Measurements from ENCODE around the gene RBM4. TPM values are rescaled to one million over a fixed set of nuclear protein-coding genes. Genes with fewer than 3 reads are reported as not detected.

RBM4 gene
- total RNA-seq, 1 experiment from 2014 or later, result 144 TPM

DNA sequence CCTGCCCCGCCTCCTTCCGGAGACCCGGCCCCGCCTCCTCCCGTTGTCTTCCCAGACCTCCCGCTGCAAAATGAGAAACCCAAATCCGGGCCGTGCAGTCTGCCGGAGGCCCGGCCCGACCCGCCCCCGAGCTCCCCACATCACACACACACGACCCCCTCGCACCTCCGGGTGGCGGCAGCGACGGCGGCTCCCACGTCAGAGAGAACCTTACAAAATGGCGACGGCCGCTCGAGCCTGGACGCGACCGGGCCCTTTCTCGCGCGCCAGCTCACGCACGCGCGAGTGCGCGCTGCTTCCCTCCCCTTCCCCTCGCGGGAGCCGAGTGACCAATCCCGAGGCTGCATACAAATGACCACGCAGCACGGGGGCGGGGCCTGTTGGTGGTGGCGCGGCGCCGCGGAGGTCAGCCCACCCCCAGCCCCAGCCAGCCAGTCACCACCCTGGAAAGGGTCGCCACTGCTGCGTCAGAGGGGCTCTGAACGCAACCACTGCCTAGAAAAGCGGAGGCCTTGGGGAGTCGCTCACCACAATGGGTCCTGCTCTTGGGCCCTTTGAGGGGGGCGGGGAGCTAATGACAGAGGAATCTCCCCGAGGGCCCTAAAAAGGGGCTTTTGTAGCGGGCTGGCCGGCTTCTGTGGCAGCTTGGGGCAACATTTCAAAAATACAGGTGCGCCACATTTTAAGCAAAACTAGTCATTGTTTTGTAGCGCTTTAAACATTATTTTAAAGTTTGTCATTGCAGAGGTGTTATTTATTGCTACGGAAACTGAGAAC is 39.3 kb downstream of the RBM4 start, which contains the start of gene RBM4B:
Gene RBM4B, minus strand, starts transcription at position 289 of the 777 bp plus-strand sequence. CDS start 808 bp downstream, outside the sequence.
- CTCF ChIA-PET, result interaction anchor here (0.6 to 2.1 kb wide), 17 partner anchors 39 to 292 kb away, joined by 3 to 12 read pairs (median 6); partner anchors contain the start of genes ACTN3, DPP3, MRPL11 and RBM4
- TF ChIP-seq, protein P1, sequence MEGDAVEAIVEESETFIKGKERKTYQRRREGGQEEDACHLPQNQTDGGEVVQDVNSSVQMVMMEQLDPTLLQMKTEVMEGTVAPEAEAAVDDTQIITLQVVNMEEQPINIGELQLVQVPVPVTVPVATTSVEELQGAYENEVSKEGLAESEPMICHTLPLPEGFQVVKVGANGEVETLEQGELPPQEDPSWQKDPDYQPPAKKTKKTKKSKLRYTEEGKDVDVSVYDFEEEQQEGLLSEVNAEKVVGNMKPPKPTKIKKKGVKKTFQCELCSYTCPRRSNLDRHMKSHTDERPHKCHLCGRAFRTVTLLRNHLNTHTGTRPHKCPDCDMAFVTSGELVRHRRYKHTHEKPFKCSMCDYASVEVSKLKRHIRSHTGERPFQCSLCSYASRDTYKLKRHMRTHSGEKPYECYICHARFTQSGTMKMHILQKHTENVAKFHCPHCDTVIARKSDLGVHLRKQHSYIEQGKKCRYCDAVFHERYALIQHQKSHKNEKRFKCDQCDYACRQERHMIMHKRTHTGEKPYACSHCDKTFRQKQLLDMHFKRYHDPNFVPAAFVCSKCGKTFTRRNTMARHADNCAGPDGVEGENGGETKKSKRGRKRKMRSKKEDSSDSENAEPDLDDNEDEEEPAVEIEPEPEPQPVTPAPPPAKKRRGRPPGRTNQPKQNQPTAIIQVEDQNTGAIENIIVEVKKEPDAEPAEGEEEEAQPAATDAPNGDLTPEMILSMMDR (IDR thresholded peaks at IDR 0.05; ENCODE audit: unreplicated experiment), result no peak
- Mint-ChIP-seq H3K27ac (ENCODE audit: unreplicated experiment) (peak within 1 kb of the TSS; percentile 93), H3K27me3 (ENCODE audit: unreplicated experiment) (no peaks in the 10 kb centered on the region), H3K4me1 (ENCODE audit: low read depth, unreplicated experiment) (peaks cover 25% of the 10 kb centered on the region), H3K4me3 (ENCODE audit: low read depth, unreplicated experiment) (peak within 1 kb of the TSS; percentile 99), H3K9me3 (ENCODE audit: low read depth, unreplicated experiment) (no peaks in the 10 kb centered on the region), H3K36me3 (ENCODE audit: insufficient read depth, unreplicated experiment) (peaks cover 39% of the 10 kb centered on the region)
- peak; percentile 97 for DNase-seq
- intact Hi-C loops (cut with micrococcal nuclease; ENCODE audit: unreplicated experiment), result loop anchor here (5.0 kb wide), 1 partner anchor 100 kb away; no protein-coding TSS in a partner anchor
- no TSS peak for BruUV-seq (replicated peaks)

DNA sequence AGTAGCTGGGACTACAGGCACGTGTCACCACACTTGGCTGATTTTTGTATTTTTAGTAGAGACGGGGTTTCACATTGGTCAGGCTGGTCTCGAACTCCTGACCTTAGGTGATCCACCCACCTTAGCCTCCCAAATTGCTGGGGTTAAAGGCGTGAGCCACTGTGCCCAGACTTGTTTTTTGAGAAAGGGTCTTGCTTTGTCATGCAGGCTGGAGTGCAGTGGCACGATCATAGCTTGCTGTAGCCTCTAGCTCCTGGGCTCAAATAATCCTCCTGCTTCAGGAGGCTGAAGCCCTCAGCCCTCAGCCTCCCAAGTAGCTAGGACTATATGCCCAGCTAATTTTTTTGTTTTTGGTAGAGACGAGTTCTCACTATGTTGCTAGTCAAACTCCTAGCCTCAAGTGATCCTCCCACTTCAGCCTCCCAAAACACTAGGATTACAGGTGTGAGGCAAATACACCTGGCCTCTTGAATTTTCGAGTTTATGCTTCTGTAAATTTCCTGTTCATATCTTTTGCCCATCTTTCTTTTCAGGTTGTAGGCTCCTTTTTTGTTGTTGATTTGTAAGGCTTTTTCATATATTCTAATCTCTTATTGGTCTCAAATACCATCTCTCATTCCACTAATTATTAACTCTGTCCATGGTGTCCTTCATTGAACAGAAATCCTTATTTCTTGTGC is 42.6 kb downstream of the RBM4 start:
- CTCF ChIA-PET, result interaction anchor here (0.6 kb wide), 1 partner anchor 215 kb away, joined by 4 read pairs; the partner anchor contains the start of gene PELI3
- H3K36me3 Mint-ChIP-seq (ENCODE audit: insufficient read depth, unreplicated experiment), result peaks cover 32% of the 10 kb centered on the region
- no TSS peak for BruUV-seq (replicated peaks)
- no peaks in the 10 kb centered on the region for H3K9me3 Mint-ChIP-seq (ENCODE audit: low read depth, unreplicated experiment)
- peaks cover 13% of the 10 kb centered on the region for H3K4me1 Mint-ChIP-seq (ENCODE audit: low read depth, unreplicated experiment)
- TF ChIP-seq, protein P1 (IDR thresholded peaks at IDR 0.05; ENCODE audit: unreplicated experiment), result no peak
- H3K4me3 Mint-ChIP-seq (ENCODE audit: low read depth, unreplicated experiment), result no peak overlapping the region
- DNase-seq, result no peak
- H3K27me3 Mint-ChIP-seq (ENCODE audit: unreplicated experiment), result no peaks in the 10 kb centered on the region
- H3K27ac Mint-ChIP-seq (ENCODE audit: unreplicated experiment), result no peak overlapping the region
- intact Hi-C loops (cut with micrococcal nuclease; ENCODE audit: unreplicated experiment), result no loop called here

DNA sequence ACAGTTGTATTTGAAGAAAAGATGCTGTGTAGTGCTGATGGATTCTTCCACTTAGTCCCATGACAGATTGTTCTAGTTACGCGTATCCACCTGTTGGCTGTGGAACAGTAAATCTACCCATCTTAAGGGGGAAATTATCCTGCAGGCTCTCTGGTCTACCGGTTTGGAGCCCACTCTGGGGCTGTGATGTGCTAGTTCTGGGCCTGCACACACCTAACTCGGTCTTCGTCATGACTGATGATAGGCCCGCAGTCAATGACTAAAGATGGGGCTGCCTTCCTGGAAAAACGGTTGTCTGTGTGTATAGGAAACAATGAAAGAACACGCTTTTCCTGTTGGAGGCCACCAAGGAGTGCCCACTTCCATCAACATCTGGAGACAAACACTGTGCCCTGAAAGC is 45.4 kb downstream of the RBM4 start:
- Mint-ChIP-seq H3K27ac (ENCODE audit: unreplicated experiment) (no peak overlapping the region), H3K9me3 (ENCODE audit: low read depth, unreplicated experiment) (no peaks in the 10 kb centered on the region), H3K36me3 (ENCODE audit: insufficient read depth, unreplicated experiment) (peaks cover 12% of the 10 kb centered on the region), H3K4me1 (ENCODE audit: low read depth, unreplicated experiment) (no peaks in the 10 kb centered on the region), H3K4me3 (ENCODE audit: low read depth, unreplicated experiment) (no peak overlapping the region), H3K27me3 (ENCODE audit: unreplicated experiment) (no peaks in the 10 kb centered on the region)
- CTCF ChIA-PET, result no interaction called here
- DNase-seq, result no peak
- BruUV-seq (replicated peaks), result TSS peak; percentile 27
- TF ChIP-seq, protein P1 (IDR thresholded peaks at IDR 0.05; ENCODE audit: unreplicated experiment), result no peak
- intact Hi-C loops (cut with micrococcal nuclease; ENCODE audit: unreplicated experiment), result no loop called here

DNA sequence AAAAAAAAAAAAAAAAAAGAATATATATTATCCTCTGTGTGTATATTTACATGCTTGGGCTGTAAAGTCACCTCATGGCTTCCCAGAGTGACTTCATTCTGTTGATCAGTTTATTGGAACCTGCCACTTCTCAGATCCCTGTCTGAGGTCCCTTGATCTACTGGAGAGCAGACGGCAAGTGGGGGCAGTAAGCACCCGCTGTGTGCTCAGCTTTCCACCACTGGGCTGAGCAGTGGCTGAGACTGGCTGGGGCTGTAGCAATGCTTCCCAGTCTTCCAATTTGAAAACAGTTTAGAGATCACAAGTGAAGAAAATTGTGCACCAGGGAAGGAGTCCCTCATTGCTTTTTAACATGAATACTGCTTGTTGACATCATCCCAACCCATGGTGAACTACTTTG is 46.1 kb downstream of the RBM4 start:
- H3K4me1 Mint-ChIP-seq (ENCODE audit: low read depth, unreplicated experiment), result no peaks in the 10 kb centered on the region

More for the DNA sequence above, 46.1 kb downstream of the RBM4 start:
- DNase-seq, result no peak
- no peaks in the 10 kb centered on the region for H3K9me3 Mint-ChIP-seq (ENCODE audit: low read depth, unreplicated experiment)
- CTCF ChIA-PET, result interaction anchor here (0.6 kb wide), 1 partner anchor 116 kb away, joined by 9 read pairs; the partner anchor contains the start of gene CTSF
- H3K27me3 Mint-ChIP-seq (ENCODE audit: unreplicated experiment), result no peaks in the 10 kb centered on the region
- BruUV-seq (replicated peaks), result no TSS peak
- intact Hi-C loops (cut with micrococcal nuclease; ENCODE audit: unreplicated experiment), result no loop called here
- H3K4me3 Mint-ChIP-seq (ENCODE audit: low read depth, unreplicated experiment), result no peak overlapping the region
- TF ChIP-seq, protein P1 (IDR thresholded peaks at IDR 0.05; ENCODE audit: unreplicated experiment), result no peak
- H3K27ac Mint-ChIP-seq (ENCODE audit: unreplicated experiment), result no peak overlapping the region
- H3K36me3 Mint-ChIP-seq (ENCODE audit: insufficient read depth, unreplicated experiment), result peaks cover 20% of the 10 kb centered on the region
